AG04450 (cell line): ENCODE results near the gene NBPF9. TPM values are rescaled to one million over a fixed set of nuclear protein-coding genes. Genes with fewer than 3 reads are reported as not detected.
"Not testable (repeated sequence)": the region's sequence is repeated elsewhere in the genome, so short reads cannot be mapped to it uniquely, and the experiment has no call there.

Experiments used
- CTCF ChIA-PET: fragments of 300-600, 350-600 bp; formaldehyde crosslinking; extraction: SDS; loops from one replicate; lab custom pipeline; 2022; ENCODE audit warnings: antibody characterized with exemption, inconsistent platforms; lab: Charles Lee
- POLR2A ChIA-PET: fragments of 350-600 bp; formaldehyde crosslinking; extraction: SDS; loops from one replicate; lab custom pipeline; 2021; ENCODE audit warnings: antibody characterized with exemption, inconsistent platforms; lab: Yijun Ruan, JAX
- DNase-seq: peaks from one replicate; pipeline ENCODE4 v3.0.0-alpha.2; 2011; ENCODE audit warnings: low read depth, low spot score
- H3K27ac ChIP-seq: one replicate; pipeline ENCODE4 v1.5.1; 2012; ENCODE audit warnings: low read depth, low read length, control low read depth
- H3K27me3 ChIP-seq: one replicate; pipeline ENCODE4 v1.6.0; 2012; ENCODE audit warnings: low read length; ENCODE audit not compliant: control insufficient read depth, insufficient read depth
- H3K4me3 ChIP-seq: 2 replicates; pipeline ENCODE4 v1.5.1; 2011; ENCODE audit warnings: mild to moderate bottlenecking, low read depth, low read length, control low read depth
- H3K9me3 ChIP-seq: 2 replicates; pipeline ENCODE4 v1.5.1; 2012; ENCODE audit warnings: low read length; ENCODE audit not compliant: control insufficient read depth, insufficient read depth
- polyA plus RNA-seq: library from polyadenylated mRNA; depleted of rRNA; stranded (reverse); fragments of >200 nt; gene quantifications from 2 replicates; pipeline ENCODE4 v1.2.3, GENCODE V29; 2011

NBPF9 gene
- polyA plus RNA-seq, 1 experiment: 30.3 TPM

DNA sequence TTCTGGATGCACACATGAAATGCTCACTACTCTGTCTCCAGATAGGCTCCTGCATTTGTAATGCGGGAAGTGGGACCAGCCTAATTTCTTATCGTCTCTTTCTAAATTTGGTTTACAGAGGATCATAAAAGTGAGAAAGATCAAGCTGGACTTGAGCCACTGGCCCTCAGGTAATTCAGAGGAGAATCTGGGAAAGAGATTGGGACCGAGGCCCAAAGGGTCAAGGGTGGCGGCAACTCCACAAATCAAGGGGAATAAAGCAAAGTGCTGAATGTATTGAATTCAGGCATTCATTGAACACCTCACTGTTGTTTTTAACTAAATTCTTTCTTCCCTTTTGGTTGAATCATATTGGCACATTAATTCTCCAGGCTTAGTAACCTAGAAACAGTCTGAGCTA is 95.0 kb downstream of the NBPF9 start:
- CTCF ChIA-PET: not testable (repeated sequence)

More for the DNA sequence above, 95.0 kb downstream of the NBPF9 start:
- H3K27me3 ChIP-seq, H3K9me3 ChIP-seq, H3K4me3 ChIP-seq, DNase-seq, POLR2A ChIA-PET, H3K27ac ChIP-seq: not testable (repeated sequence)
